ENCODE data around the gene BRAP.
"Not testable (repeated sequence)": the region's sequence is repeated elsewhere in the genome, so short reads cannot be mapped to it uniquely, and the experiment has no call there.

Gene BRAP

DNA sequence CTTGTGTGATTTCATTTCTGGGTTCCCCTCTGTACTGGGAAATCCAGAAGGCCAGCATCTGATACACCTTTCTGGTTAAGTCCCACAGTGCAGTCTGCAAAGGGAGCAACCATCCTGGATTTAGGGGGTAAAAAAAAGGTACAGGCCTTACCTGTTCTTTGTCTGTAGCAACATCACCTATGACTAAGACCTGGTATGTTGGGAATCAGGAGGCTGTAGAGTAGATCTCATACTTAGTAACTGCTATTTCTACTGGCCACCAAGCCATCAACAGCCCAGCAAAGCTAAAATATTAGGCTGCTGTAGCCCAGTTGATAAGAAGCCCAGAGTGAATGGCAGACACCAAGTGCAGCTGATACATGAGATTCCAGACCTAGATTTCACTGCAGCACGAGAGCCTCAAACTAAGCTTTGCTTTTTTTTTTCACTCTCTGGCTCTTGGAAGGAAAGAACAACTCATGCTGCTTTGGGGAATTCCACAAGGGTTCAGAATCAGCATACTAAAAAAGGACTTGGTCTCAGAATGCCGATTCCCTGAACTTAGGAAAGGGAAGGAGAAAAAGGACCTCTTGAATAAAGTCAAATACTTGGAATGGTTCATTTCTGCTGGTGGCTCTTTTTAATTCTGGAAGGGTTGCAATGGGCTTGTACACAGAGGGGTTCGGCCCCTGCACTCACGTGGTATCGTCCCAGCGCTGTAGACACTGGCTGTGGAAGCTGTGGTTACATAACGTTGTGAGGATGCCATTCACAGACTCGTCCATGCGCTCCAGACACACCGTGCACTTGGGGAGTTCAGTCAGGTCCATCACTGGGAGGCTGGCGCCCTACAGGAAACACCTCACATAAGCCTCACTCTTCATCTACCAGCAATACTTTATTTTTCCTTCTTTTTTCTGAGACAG is 20.5 kb downstream of the BRAP start:
- no peak for DNase-seq
- Histone ChIP-seq H3K27me3 (replicated peaks) (no peaks in the 10 kb centered on the region), H3K27ac (no peak overlapping the region), H3K4me3 (ENCODE audit: low read depth, low read length) (no peak overlapping the region), H3K36me3 (replicated peaks) (peaks cover 39% of the 10 kb centered on the region)
- TF ChIP-seq, protein P1, sequence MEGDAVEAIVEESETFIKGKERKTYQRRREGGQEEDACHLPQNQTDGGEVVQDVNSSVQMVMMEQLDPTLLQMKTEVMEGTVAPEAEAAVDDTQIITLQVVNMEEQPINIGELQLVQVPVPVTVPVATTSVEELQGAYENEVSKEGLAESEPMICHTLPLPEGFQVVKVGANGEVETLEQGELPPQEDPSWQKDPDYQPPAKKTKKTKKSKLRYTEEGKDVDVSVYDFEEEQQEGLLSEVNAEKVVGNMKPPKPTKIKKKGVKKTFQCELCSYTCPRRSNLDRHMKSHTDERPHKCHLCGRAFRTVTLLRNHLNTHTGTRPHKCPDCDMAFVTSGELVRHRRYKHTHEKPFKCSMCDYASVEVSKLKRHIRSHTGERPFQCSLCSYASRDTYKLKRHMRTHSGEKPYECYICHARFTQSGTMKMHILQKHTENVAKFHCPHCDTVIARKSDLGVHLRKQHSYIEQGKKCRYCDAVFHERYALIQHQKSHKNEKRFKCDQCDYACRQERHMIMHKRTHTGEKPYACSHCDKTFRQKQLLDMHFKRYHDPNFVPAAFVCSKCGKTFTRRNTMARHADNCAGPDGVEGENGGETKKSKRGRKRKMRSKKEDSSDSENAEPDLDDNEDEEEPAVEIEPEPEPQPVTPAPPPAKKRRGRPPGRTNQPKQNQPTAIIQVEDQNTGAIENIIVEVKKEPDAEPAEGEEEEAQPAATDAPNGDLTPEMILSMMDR (IDR thresholded peaks at IDR 0.05; ENCODE audit: low read depth, low read length, missing control alignments): no peak
- in situ Hi-C loops (cut with HindIII; ENCODE audit: low pct_ligation_motif_present, low sequenced_read_pairs): no loop called here

DNA sequence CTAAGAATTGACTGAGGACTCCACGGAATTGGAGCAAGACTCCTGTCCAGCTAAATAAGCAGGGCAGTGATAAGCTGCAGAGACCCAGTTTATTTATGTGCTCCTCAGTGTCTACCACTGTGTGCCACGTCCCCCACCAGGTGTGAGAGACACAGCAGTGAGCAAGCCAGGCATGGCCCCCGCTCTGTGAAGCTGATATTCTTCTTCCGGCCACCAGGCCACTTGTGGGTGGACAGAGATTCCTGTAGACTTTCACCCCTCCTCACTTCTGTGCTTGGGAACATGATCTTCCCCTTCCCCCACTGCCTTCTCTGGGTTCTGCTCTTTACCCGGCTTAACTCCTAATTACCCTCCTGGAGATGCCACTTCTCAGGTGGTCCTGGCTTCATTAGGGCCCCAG is 21.3 kb downstream of the BRAP start:
- TF ChIP-seq, protein P1 (IDR thresholded peaks at IDR 0.05; ENCODE audit: low read depth, low read length, missing control alignments): no peak
- Histone ChIP-seq H3K27ac (no peak overlapping the region), H3K4me3 (ENCODE audit: low read depth, low read length) (no peak overlapping the region), H3K36me3 (replicated peaks) (peaks cover 33% of the 10 kb centered on the region), H3K27me3 (replicated peaks) (no peaks in the 10 kb centered on the region)
- in situ Hi-C loops (cut with HindIII; ENCODE audit: low pct_ligation_motif_present, low sequenced_read_pairs): no loop called here
- DNase-seq: no peak

DNA sequence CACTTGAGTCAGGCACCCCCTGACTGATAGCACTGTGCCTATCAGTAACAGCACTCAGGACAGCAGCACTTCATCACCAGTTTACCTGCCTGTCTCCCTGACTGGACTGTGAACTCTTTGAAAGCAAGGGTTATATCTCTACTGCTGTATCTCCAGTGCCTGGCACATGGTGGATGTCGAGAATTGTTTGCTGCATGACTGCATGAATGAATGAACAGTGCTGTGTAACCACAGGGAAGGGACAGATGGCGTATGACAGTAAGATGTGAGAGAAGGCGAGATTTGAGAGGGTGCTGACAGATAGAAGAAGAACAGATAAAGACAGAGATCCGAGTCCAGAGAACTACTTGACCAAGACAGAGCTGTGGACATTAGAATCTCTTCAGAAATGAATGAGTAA is 29.7 kb downstream of the BRAP start:
- H3K27me3 ChIP-seq (replicated peaks): no peaks in the 10 kb centered on the region
- in situ Hi-C loops (cut with HindIII; ENCODE audit: low pct_ligation_motif_present, low sequenced_read_pairs): no loop called here
- H3K27ac ChIP-seq: no peak overlapping the region
- H3K36me3 ChIP-seq (replicated peaks): peaks cover 52% of the 10 kb centered on the region
- no peak for DNase-seq
- TF ChIP-seq, protein P1 (IDR thresholded peaks at IDR 0.05; ENCODE audit: low read depth, low read length, missing control alignments): no peak
- H3K4me3 ChIP-seq (ENCODE audit: low read depth, low read length): no peak overlapping the region

DNA sequence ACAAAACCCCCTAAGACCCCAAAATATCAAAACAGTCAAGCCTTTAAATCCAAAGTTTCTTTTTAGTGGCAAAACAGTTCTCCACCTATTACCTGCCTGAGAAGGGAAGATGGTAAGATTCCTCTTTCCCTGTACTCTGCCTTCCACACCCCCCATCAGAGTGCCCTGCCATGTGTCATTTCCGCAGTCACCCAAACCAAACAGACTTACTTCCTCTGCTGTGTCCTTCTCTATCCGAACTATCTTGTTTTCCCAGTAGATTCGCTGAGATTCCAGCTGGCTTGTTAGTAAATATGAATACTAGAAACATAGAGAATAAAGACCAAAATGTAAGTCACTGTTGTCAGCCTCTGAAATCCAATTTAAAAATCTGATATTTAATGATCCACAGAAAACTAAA is 30.4 kb downstream of the BRAP start:
- no peak for DNase-seq
- in situ Hi-C loops (cut with HindIII; ENCODE audit: low pct_ligation_motif_present, low sequenced_read_pairs): no loop called here
- Histone ChIP-seq H3K4me3 (ENCODE audit: low read depth, low read length) (no peak overlapping the region), H3K27me3 (replicated peaks) (no peaks in the 10 kb centered on the region), H3K36me3 (replicated peaks) (peaks cover 58% of the 10 kb centered on the region), H3K27ac (no peak overlapping the region)
- TF ChIP-seq, protein P1 (IDR thresholded peaks at IDR 0.05; ENCODE audit: low read depth, low read length, missing control alignments): no peak

DNA sequence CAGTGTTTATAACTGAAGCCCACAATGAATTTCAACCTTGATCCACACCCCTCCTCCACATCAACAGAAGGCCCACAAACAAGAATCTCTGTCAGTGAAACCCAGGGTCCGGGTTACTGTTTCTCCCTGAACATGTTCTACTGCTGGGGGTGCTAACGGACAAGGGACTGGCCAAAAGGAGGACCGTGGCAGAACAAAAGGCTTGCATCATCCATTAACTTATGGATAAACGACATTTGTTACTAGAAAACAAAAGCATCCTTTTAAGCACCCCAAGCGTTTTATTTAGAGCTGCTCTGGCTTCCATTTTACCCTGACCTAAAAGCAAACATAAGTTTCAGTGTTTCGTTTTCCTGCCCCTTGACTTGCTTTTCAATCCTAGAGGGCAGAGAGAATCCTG is 32.2 kb downstream of the BRAP start:
- in situ Hi-C loops (cut with HindIII; ENCODE audit: low pct_ligation_motif_present, low sequenced_read_pairs): no loop called here

DNA sequence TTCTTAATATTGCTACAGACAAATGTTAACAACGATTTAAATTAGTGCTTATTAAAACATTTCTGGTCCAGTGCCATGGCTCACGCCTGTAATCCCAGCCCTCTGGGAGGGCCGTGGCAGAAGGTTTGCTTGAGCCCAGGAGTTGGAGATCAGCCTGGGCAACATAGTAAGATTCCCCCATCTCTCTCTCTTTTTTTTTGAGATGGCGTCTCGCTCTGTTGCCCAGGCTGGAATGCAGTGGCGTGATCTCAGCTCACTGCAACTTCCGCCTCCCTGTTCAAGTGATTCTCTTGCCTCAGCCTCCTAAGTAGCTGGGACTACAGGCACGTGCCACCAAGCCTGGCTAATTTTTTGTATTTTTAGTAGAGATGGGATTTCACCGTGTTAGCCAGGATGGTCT is 33.2 kb downstream of the BRAP start:
- H3K4me3 ChIP-seq (ENCODE audit: low read depth, low read length); DNase-seq; H3K27me3 ChIP-seq (replicated peaks); H3K27ac ChIP-seq; in situ Hi-C loops (cut with HindIII; ENCODE audit: low pct_ligation_motif_present, low sequenced_read_pairs): not testable (repeated sequence)
- peaks cover 60% of the 10 kb centered on the region for H3K36me3 ChIP-seq (replicated peaks)

More for the DNA sequence above, 32.2 kb downstream of the BRAP start:
- DNase-seq: no peak
- no peaks in the 10 kb centered on the region for H3K27me3 ChIP-seq (replicated peaks)
- H3K27ac ChIP-seq: no peak overlapping the region
- H3K4me3 ChIP-seq (ENCODE audit: low read depth, low read length): no peak overlapping the region
- peaks cover 65% of the 10 kb centered on the region for H3K36me3 ChIP-seq (replicated peaks)
- TF ChIP-seq, protein P1 (IDR thresholded peaks at IDR 0.05; ENCODE audit: low read depth, low read length, missing control alignments): no peak

All from brain microvascular endothelial cell (primary cell).